Stimulated activated CD8-positive, alpha-beta memory T cell treated with anti-CD3 and anti-CD28 coated beads, Interleukin-15, amount 100 ng/mL, for 24 hours (primary cell): ENCODE results near the gene GSTO1.
"Not testable (repeated sequence)": the region's sequence is repeated elsewhere in the genome, so short reads cannot be mapped to it uniquely, and the experiment has no call there.

Source experiments
- DNase-seq: peaks from one replicate; pipeline ENCODE4 v3.0.0-alpha.2; 2020; ENCODE audit warnings: low read depth

Gene GSTO1

DNA sequence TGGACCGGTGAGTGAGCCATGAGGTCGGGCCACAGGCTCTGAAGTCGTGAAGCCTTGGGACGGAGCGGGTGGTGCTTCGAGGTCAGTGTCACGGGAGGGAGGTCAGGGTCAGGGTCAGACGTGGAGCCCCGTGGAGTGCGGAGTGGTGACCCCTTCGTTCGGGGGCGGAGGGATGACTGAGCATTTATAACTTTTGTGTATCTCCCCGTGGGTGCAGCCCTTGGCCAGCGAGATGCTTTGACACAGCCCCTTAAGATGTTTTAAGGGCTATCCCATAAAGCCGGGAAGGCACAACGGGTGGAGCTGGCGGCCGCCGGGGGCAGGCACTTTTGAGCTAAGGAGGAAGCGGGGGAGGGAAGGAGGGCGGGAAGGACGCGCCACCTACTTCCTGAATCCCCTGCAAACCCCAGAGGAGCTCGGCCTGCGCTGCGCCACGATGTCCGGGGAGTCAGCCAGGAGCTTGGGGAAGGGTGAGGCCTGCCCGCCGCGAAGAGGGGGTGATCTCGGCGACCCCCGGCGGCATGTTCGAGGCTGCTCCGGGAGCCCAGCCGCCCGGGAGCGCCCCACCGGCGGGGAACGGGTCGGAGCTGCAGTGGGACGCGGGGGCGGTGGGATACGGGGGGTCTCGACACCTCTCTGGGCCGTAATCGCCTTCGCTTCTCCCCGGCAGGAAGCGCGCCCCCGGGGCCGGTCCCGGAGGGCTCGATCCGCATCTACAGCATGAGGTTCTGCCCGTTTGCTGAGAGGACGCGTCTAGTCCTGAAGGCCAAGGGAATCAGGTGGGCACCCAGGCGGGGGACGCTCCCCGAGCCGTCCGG, at the start of gene GSTO1:
TSS of gene GSTO1 (plus strand) at position 400 of the 818 bp plus-strand sequence. CDS start at position 437, 37 bp downstream.
- DNase-seq: no peak

DNA sequence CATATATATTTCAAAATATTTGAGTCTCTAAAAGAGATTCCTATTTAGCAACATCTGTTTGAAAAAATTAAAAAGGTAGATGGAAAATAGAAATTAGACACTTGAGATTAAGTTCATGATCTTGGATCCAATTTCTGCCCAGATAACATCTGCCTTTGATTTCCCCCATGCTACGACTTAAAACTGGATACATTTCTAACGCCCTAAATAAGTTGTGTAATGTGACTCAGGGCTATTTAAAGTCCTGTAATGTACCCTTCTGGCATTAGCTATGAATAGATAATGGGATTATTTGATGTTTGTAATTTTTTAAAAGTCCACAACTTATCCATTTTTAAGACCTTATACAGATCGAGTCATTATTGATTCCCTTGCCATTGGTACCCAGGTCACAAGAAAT, 46.0 kb upstream of the GSTO1 start:
- no peak for DNase-seq

DNA sequence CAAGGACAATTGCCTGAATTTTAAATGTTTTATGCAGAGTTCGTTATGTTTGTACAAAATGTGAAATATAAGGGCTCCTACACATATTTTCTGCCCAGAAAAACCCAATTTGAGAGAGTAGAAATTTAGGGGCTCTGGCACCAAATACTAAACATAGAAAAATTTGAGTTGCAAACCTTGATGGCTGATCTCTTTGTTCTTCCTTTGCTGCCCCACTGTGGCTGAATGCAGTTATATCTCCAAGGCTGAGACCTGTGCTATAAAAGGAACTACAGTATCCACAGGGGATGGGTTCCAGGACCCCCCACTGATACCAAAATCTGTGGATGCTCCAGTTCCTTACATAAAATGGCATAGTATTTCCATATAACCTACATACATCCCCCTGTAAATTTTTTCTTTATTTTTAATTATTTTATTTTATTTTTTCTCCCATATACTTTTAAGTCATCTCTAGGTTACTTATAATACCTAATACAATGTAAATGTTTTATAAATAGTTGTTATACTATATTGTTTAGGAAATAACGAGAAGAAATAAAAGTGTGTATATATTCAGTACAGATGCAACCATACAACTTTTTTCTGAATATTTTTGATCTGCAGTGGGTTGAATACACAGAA, 45.0 kb upstream of the GSTO1 start:
- DNase-seq: no peak

DNA sequence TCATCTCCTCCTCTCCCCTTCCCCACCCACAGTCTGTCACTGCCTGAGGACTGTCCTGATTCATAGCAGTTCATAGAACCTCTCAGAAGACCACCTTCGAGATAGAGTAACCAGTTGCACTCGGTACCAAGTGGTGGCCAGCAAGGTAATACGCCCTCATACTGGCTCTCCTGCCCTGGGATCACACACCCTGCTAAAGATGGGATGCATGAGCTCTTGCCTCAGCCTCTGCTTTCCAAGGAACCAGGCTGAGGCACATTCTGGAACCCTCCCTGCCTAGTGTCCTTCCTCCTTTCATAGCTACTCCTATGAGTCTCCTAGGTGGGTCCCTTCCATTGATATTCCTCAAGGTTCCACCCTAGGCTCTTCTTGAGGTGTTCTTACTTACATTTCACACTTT, 38.1 kb upstream of the GSTO1 start:
- DNase-seq: no peak

DNA sequence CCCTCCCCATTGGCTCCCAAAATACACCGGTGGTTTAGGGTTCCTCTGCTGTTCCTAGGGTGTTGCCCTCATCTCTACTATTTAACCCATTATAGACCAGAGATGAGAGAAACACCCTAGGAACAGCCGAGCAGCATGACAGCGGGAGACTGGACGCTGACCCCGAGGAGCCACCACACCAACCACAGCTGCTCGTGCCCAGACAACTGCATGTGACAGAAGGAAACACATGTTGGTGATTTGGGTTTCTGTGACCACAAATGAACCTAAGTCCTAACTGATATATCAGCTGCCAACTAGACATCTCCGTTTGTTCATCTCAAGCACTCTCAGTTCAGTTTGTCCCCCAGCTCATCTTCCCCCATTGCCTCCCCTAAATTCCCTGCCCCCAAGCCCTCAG, 35.9 kb upstream of the GSTO1 start:
- DNase-seq: no peak

DNA sequence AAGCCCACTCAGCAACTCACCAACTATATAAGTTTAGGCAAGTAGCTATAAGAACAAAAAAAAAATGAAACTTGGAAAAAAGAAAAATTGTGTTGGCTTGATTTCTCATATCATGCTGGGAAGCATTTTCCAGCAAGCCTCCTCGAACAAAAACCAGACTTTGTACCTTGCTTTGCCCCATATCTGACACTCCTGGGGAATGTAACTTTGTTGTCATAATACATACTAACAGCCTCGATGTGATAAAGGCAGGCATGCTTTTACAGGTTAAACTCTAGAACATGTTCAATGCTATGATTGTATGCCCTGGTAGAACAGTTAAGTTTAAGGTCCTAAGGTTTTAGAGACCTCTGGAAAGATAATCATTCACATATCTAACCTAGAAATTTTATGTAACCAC, 34.2 kb upstream of the GSTO1 start:
- DNase-seq: no peak

DNA sequence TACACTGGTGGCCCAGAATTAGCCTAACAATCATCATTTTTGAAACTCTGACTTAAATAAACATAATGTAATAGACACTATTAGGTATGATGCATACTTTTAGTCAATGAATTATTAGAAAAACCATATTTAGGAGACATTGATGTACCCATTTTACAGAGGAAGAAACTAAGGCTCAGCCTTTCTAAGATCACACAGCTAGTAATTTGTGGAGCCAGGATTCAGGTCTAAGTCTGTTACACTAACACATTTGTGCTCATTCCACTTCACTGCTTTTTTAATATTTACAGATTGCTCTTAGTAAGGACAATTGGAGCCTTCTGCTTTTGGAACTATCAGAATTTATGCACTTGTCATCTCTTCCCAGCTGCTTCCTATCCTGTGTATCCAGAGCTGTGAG, 31.4 kb upstream of the GSTO1 start:
- DNase-seq: no peak

DNA sequence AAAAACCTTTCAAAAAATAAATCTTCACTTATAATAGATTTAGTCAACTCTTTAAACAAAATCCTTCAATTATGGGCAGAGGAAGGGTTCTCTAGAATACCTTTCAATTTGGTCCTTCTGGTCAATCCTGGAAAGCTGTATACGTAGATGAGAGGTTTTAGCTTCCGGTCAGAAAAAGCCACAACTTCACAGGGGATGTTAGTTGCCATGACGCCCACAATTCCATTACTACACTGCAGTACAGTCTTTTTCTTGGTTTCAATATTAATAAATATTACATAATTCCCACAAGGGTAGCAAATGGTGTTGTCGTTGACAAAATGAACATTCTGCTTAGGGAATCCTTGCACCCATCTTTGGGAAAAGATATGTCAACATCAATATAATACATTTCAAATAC, 24.2 kb upstream of the GSTO1 start:
- no peak for DNase-seq

DNA sequence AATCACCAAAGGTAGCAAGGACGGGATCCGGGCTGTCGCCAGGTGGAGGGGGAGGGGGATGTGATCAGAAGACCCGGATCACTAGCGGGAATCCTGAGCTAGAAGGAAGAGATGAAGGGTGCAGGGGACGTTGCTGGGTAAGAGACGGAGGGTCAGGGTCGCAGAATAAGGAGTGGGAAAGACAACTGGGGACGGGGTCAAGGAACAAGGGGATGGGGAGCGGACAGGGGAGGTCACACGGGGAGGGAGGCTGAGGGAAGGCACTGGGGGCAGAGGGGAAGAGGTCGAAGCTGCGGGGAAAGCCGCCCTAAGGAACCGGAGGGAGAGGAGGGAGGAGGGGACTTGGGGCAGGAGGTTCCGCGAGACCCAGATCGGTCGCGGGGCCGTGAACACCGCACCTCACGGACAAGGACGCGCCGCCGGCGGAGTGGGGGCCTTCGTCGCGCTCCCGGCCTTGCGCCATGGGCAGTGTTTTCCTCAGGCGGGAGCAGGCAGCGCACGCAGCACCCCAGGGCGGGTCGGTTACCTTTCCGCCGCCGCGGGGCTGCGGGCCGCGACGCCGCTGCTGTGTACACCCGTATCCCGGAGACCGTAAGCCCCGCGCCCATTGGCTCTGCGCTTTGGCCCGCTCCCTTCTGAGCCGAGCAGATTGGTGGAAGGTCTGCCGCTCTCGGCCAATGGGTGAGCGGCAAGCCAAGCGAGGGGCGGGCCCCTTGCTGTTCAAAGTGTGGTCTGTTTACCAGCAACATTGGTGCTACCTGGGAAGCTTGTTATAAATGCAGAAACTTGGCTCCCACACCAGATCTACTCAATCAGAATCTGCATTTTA, 22.7 kb upstream of the GSTO1 start, which contains the start of gene CFAP43:
TSS of gene CFAP43 (minus strand) at position 581 of the 829 bp plus-strand sequence. CDS start at position 463, 118 bp downstream.
- peak; percentile 98 for DNase-seq

DNA sequence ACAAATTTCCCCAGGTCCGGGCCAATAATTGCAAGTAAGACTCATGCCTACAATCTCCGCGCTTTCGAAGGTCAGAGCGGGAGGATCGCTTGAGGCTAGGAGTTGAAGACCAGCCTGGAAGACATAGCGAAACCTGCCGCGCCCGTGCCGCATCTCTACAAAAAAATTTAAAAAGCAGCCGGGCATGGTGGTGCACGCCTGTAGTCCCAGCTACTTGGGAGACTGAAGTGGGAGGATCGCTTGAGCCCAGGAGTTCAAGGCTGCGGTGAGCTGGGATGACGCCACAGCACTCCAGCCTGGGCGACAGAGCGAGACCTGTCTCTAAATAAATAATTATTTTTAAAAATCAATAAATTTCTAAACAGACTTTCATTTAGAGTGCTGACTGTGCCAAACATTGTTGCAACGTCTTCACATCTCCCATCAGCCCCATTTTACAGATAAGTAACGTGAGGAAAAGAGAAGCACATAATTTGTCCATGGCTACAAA, 22.0 kb upstream of the GSTO1 start:
- no peak for DNase-seq

DNA sequence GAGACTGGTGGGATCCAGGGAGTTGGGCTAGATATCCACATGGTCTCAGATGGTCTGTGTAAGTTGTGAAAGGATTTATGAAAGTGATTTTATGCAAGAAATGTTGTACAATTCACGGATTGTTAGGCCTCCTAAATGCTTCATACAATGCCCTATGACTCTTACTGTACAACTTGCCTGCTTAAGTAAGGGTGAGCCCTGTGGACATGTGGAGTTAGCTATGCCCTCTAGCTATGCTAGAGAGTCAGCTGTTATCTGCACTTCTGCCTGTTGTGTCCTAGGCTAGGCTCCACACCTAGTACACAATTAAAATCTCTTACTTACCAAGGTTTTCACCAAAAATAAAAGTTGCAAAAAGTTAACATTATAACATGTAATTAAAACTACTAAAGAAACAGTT, 20.9 kb upstream of the GSTO1 start:
- DNase-seq: no peak

DNA sequence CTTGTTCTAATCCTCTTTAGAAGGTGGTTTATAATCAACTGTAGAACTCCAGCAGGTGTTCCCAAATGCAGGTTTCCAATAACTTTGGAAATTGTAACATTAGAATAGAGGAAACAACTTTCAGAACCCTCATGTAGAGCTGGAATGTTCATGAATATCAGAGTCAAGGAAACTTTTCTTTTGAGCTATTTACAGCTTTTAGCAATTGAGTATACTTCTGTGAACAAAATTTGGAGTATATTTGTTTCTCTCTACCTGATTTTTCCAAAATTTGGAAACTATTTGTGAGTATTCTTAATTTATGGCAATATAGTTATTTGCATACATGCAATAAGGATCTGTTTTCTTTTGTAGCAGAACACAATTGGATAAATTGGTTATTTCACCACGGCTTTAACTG, 19.8 kb upstream of the GSTO1 start:
- DNase-seq: no peak

DNA sequence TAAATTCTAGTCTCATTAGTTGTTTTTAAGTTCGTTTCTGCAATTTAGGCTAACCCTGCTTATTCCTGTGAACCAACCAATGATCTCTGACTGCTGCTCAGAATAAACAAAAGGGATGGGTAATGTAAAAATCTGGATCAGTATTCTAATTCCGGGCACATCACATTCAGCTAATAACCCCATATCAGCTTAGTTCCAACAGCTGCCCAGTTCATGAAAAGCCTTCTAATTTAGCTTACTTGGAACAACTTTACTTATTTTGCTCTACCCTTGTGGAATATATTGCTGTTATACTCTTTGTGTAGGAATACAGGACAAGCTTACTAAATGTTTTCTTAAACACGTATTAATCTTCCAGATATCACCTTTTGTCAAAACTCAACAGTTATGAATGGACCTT, 18.9 kb upstream of the GSTO1 start:
- no peak for DNase-seq

DNA sequence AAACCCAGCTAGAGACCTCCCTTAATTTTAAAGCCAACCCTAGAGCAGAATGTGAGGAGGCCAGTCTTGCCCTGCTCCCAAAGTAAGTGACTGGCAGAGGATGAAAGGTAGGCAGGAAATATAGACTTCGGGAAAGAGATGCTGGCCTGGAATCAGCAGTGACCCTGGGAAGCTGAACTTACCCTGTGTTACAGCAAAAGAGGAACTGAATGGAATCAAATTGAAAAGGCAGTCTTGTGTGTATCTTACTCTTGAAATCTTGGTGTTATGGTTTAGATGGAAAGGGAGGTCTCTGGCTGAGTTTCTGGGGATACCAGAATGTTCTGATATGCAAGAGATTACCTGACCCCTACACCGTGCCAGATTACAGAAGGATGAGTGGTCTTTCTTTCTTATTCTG, 14.6 kb upstream of the GSTO1 start:
- no peak for DNase-seq

DNA sequence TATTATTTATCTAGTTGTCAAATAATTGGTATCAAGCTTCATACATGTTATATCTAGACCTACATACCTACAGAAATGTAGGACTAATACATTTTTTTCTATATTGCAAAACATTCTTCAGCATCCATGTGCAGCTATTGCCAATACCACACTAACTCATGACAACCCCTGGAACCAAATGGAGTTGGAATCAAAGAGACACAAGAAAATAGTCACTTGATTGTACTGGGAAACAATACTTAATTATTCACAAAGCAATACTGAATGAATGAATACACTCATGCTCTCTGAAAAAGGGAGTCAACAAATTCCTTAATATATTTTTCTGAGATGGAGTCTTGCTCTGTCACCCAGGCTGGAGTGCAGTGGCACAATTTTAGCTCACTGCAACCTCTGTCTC, 12.1 kb upstream of the GSTO1 start:
- no peak for DNase-seq

DNA sequence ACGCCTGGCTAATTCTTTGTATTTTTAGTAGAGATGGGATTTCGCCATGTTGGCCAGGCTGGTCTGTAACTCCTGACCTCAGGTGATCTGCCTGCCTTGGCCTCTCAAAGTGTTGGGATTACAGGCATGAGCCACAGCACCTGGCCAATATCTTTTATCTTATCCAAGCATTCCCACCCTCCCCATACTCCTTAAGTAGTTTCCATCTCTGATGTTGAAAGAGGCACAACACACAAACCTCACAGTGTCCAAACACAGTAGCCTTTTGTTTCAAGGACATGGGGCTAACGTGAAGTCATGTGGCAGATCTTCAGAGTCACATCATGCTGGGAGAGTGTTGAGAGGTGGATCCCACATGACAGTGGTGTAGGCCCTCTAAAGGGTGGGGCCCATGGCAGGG, 11.7 kb upstream of the GSTO1 start:
- DNase-seq: not testable (repeated sequence)

DNA sequence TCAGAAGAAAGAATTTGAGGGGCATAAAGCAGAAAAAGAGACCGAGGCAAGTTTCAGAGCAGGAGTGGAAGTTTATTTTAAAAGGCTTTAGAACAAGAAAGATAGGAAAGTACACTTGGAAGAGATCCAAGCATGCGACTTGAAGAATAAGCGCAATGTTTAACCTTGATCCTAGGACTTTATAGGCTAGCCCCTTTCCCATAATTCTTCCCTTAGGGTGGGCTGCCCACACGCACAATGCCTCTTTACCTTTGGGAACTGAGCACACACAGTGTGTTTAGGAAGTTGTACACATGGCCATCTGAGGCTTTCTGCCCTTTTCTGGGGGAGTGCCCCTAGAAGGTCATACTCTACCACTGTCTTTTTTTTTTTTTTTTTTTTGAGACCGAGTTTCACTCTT, 11.2 kb upstream of the GSTO1 start:
- no peak for DNase-seq

DNA sequence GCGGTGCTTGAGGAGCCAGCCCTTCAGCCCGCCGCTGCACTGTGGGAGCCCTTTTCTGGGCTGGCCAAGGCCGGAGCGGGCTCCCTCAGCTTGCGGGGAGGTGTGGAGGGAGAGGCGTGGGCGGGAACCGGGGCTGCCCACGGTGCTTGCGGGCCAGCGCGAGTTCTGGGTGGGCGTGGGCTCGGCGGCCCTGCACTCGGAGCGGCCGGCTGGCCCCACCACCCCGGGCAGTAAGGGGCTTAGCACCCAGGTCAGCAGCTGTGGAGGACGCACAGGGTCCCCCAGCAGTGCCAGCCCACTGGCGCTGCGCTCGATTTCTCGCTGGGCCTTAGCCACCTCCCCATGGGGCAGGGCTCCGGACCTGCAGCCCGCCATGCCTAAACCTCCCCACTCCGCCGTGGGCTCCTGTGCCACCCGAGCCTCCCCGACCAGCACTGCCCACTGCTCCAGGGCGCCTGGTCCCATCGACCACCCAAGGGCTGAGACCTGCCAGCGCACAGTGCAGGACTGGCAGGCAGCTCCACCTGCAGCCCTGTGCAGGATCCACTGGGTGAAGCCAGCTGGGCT, 9.5 kb upstream of the GSTO1 start:
- DNase-seq: no peak

DNA sequence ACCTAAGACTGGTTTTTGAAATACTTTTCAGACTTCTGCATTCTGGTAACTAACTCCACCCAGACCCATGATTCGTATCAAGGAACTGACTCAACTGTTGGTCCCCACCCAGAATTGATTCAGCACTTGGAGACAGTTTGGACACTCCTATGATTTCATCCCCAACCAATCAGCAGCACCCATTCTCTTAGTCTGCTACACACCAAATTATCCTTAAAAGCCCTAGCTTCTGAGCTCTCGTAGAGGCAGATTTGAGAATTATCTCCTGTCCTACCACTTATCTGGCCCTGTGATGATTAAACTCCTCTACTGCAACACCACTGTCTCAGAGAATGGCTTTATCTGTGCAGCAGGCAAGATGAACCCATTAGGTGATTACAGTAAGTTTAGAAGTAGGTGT, 7.7 kb upstream of the GSTO1 start:
- DNase-seq: no peak

DNA sequence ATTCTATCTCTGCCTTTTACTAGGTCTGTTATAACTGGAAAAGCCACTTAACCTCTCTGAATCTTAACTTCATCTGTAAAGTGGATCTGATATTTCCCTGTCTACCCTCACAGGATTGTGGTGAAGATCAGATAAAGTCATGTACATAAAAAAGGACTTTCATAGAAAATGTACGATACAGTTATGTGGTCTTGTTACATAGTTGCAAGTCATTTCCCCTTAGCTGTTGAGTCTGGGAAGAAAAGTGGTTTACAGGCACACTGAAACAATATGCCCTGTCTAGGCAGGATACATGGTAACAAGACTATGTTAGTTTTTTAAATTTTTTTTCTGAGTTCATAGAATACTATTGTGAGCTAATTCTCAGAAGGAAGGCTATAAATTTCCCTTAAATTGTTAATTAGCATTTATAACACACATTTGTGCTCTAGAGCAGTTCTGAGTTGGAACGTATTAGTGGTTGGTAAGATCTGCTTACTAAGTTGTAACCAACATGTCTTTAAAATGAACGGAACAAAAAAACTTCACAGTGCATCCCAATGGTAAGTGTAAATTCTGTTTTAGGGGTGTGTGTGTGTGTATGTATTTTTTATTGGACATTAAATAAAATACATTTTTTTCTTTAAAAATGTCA, 7.1 kb upstream of the GSTO1 start:
- no peak for DNase-seq

DNA sequence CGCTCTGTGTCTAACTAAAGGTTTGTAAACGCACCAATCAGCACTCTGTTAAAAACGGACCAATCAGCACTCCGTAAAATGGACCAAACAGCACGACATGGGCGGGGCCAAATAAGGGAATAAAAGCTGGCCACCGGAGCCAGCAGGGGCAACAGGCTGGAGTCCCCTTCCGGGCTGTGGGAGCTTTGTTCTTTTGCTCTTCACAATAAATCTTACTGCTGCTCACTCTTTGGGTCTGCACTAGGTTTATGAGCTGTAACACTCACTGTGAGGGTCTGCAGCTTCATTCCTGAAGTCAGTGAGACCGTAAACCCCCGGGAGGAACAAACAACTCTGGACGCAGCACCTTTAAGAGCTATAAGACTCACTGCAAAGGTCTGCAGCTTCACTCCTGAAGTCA, 5.8 kb upstream of the GSTO1 start:
- DNase-seq: not testable (repeated sequence)

DNA sequence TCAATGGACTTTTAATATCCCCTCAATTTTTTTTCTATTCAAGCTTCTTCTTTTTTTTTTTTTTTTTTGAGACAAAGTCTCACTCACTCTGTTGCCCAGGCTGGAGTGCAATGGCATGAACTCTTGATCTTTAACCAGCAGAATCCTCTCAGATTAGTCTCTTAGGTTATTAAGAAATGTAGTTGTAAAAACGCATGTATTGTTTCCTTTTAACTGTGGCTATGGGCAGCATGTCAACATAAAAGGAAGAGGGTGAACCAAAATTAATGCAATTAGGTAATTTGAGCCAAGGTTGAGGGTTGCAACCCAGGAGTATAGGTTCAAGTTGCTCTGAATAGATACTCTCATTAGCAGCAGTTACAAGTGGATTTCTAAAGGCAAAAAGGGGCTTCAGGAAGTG, 4.3 kb upstream of the GSTO1 start:
- DNase-seq: no peak
